Measurements from ENCODE around the gene PLEKHA6.
"Not testable (repeated sequence)": the region's sequence is repeated elsewhere in the genome, so short reads cannot be mapped to it uniquely, and the experiment has no call there.

The PLEKHA6 gene

GRCh38 chr1:204258213-204259115, 101.3 kb downstream of the PLEKHA6 start:
- peak; percentile 13 for DNase-seq

- no peak for DNase-seq
These were observed 102.3 kb downstream of the PLEKHA6 start for GRCh38 chr1:204257446-204257845.

GRCh38 chr1:204256531-204256930, 103.2 kb downstream of the PLEKHA6 start:
- DNase-seq = no peak

GRCh38 chr1:204255966-204256365, 103.8 kb downstream of the PLEKHA6 start:
- DNase-seq = no peak

- DNase-seq = no peak
These were observed 104.5 kb downstream of the PLEKHA6 start for GRCh38 chr1:204255225-204255624.

GRCh38 chr1:204254031-204254661, 105.6 kb downstream of the PLEKHA6 start:
- no peak for DNase-seq

GRCh38 chr1:204251926-204252689, 107.6 kb downstream of the PLEKHA6 start:
- no peak for DNase-seq

- DNase-seq = no peak
These were observed 108.4 kb downstream of the PLEKHA6 start for GRCh38 chr1:204251286-204251685.

GRCh38 chr1:204250428-204251030, 109.2 kb downstream of the PLEKHA6 start:
- no peak for DNase-seq

- no peak for DNase-seq
These were observed 109.8 kb downstream of the PLEKHA6 start for GRCh38 chr1:204249736-204250427.

- no peak for DNase-seq
These were observed 110.8 kb downstream of the PLEKHA6 start for GRCh38 chr1:204248954-204249353.

GRCh38 chr1:204246876-204247275, 112.9 kb downstream of the PLEKHA6 start:
- no peak for DNase-seq

GRCh38 chr1:204242920-204243319, 116.8 kb downstream of the PLEKHA6 start:
- DNase-seq = no peak

GRCh38 chr1:204241914-204242313, 117.8 kb downstream of the PLEKHA6 start:
- DNase-seq = no peak

- DNase-seq = no peak
These were observed 118.7 kb downstream of the PLEKHA6 start for GRCh38 chr1:204241050-204241449.

GRCh38 chr1:204240233-204240632, 119.5 kb downstream of the PLEKHA6 start:
- DNase-seq = no peak

GRCh38 chr1:204239401-204239800, 120.3 kb downstream of the PLEKHA6 start:
- DNase-seq = not testable (repeated sequence)

GRCh38 chr1:204238520-204238919, 121.2 kb downstream of the PLEKHA6 start:
- not testable (repeated sequence) for DNase-seq

GRCh38 chr1:204237515-204237914, 122.2 kb downstream of the PLEKHA6 start:
- not testable (repeated sequence) for DNase-seq

GRCh38 chr1:204232526-204232925, 127.2 kb downstream of the PLEKHA6 start:
- DNase-seq = no peak

- DNase-seq = no peak
These were observed 129.5 kb downstream of the PLEKHA6 start for GRCh38 chr1:204230211-204230610.

GRCh38 chr1:204228896-204229295, 130.8 kb downstream of the PLEKHA6 start:
- no peak for DNase-seq

All from activated CD4-positive, alpha-beta T cell treated with anti-CD3 and anti-CD28 coated beads, Interleukin-2, amount 50 U/mL, for 1 hour (primary cell).